Measurements from ENCODE around the gene PIN4. TPM values are rescaled to one million over a fixed set of nuclear protein-coding genes. Genes with fewer than 3 reads are reported as not detected.

The PIN4 gene
- polyA plus RNA-seq, 2 of the 4 experiments (the other 2 are of a cell fraction): 43.4 to 105 TPM

DNA sequence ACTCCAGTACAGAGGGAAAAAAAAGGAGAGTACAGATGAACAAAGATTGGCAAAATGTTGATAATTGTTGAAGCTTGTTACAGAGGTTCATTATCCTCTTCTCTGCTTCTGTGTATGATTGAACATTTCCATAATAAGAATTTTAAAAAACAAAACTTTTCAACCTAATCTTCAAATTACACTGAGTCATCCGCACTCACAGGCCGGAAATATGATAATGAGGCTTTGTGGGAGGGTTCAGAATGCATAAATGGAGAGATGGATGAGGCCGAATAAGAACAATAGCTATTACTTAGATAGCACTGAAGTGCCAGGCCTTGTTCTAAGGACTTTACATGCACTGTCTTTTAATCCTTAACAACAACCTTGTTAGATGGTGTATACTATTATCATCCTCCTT, 61.9 kb downstream of the PIN4 start:
- DNase-seq (ENCODE audit: low read depth in 1 of 2, low spot score in 1 of 2): no peak
- H3K27ac ChIP-seq: no peak overlapping the region
- no peak for FAIRE-seq
- no peak overlapping the region for H3K4me3 ChIP-seq
- ChIA-PET CTCF (interaction anchor here (0.8 to 5.7 kb wide), 5 partner anchors 14 to 296 kb away, joined by 3 to 28 read pairs (median 5); partner anchors contain the start of gene RPS4X), POLR2A (interaction anchor here (1.6 kb wide), 1 partner anchor 34 kb away, joined by 3 read pairs; the partner anchor contains the start of gene RPS4X)
- 78% methylated on average over 3 of the region's 3 CpGs for WGBS (ENCODE audit: missing lambda C conversion rate)
- H3K4me1 ChIP-seq: peaks cover 9% of the 10 kb centered on the region; the same call in 2 of the 3 replicates
- no peak overlapping the region for H3K4me2 ChIP-seq
- H3K9me3 ChIP-seq: no peaks in the 10 kb centered on the region
- no peak for ATAC-seq
- TF ChIP-seq EP300 (IDR thresholded peaks at IDR 0.05): no peak
- no peak for TF ChIP-seq RARB (CRISPR knock-in tag; IDR thresholded peaks at IDR 0.05)

DNA sequence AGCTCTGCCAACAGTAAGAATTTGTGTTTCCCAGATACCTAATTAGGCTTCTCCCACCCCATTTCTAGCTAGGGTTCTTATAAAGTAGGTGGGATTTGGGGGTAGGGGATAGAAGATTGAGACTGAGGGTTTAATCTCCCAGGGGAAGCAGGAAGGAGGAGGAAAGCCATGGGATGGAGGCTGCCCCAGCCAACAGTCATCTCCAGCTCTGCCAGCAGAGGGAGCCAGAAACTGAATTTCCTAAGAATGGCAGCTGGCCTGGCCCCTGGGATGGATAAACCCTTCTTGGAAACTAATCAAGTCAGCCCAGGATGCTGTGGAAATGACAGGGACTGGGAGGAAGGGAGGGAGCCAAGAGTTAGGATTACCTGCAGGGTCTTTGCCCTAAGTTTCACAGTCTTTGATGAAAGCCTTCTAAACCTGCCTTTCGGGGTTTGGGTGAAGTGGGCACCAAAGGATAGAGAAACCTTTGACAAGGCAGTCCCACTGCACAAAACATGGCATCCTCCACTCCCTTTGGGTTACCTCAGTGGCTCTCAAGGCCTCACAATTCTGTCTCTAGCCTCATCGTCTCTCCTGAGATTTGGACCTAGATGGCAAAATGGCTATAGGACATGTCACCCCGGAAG, 64.0 kb downstream of the PIN4 start:
- ChIA-PET POLR2A (interaction anchor here (1.4 kb wide), 1 partner anchor 32 kb away, joined by 7 read pairs; the partner anchor contains the start of gene RPS4X), CTCF (interaction anchor here (0.5 to 5.7 kb wide), 24 partner anchors 9 to 964 kb away, joined by 3 to 28 read pairs (median 3); partner anchors contain the start of gene RPS4X)
- no peak for FAIRE-seq
- no peak overlapping the region for H3K4me3 ChIP-seq
- peak; percentile 80 to 94 for ATAC-seq
- peak; percentile 60 to 74 for DNase-seq (ENCODE audit: low read depth in 1 of 2, low spot score in 1 of 2)
- WGBS (ENCODE audit: missing lambda C conversion rate): 83% methylated on average over 3 of the region's 3 CpGs
- H3K4me1 ChIP-seq: peaks cover 9% of the 10 kb centered on the region; the same call in 2 of the 3 replicates
- H3K27ac ChIP-seq: no peak overlapping the region
- H3K9me3 ChIP-seq: no peaks in the 10 kb centered on the region
- H3K4me2 ChIP-seq: no peak overlapping the region
- TF ChIP-seq RAD21 (conservative IDR thresholded peaks at IDR 0.05 in 1 of 2, IDR thresholded peaks at IDR 0.05 in 1 of 2) (peak; percentile 78 to 80), SMC3 (IDR thresholded peaks at IDR 0.05) (peak; percentile 69), EHMT2 (IDR thresholded peaks at IDR 0.05; ENCODE audit: low read depth) (no peak)
- TF ChIP-seq, protein P1, sequence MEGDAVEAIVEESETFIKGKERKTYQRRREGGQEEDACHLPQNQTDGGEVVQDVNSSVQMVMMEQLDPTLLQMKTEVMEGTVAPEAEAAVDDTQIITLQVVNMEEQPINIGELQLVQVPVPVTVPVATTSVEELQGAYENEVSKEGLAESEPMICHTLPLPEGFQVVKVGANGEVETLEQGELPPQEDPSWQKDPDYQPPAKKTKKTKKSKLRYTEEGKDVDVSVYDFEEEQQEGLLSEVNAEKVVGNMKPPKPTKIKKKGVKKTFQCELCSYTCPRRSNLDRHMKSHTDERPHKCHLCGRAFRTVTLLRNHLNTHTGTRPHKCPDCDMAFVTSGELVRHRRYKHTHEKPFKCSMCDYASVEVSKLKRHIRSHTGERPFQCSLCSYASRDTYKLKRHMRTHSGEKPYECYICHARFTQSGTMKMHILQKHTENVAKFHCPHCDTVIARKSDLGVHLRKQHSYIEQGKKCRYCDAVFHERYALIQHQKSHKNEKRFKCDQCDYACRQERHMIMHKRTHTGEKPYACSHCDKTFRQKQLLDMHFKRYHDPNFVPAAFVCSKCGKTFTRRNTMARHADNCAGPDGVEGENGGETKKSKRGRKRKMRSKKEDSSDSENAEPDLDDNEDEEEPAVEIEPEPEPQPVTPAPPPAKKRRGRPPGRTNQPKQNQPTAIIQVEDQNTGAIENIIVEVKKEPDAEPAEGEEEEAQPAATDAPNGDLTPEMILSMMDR (IDR thresholded peaks at IDR 0.05): peak; percentile 64

DNA sequence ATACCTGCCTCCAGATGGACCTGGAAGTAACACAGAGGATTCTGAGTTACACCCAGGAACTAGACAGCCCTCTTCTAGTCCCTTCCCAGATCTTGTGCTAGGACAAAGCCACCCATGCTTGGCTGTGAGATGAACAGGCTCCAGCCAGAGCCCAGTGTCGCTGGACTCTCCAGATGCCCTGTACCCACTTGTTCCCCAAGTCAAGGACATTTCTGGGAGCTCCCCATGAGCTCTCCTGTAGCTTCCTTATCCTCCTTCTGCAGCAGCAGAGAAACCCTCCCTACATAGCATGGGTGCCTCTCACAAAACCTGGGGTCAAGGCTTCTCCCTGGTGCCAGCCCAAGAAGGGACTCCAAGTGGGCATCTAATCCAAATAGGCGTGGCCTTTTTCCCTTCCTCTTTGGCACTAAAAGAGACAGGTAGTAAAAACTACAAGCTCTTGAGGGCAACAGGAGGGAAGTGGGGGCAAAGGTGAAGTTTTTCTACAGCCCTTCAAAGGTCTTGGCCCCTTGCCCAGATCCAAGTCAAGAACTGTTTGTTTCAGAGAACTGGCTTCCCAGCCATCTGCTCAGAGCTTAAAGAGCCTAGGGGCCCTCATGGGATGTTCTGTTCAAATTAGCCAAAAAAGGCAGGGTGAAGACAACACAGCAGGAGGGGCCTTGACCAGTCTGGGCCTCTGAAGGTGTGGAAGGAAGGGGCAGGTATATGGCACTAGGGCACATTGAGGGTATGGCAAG, 65.8 kb downstream of the PIN4 start:
- CTCF ChIA-PET: interaction anchor here (0.8 to 5.7 kb wide), 7 partner anchors 10 to 54 kb away, joined by 3 to 28 read pairs (median 4); partner anchors contain the start of gene RPS4X
- peaks cover 9% of the 10 kb centered on the region; the same call in 2 of the 3 replicates for H3K4me1 ChIP-seq
- H3K4me3 ChIP-seq: no peak overlapping the region
- no peak for FAIRE-seq
- ATAC-seq: no peak
- DNase-seq (ENCODE audit: low read depth in 1 of 2, low spot score in 1 of 2): no peak
- H3K4me2 ChIP-seq: no peak overlapping the region; the same call in 2 of the 3 replicates
- no peaks in the 10 kb centered on the region for H3K9me3 ChIP-seq
- TF ChIP-seq FOSB (CRISPR knock-in tag; IDR thresholded peaks at IDR 0.05) (no peak), PHF8 (IDR thresholded peaks at IDR 0.05; ENCODE audit: borderline replicate concordance, low read depth) (no peak), RFX5 (IDR thresholded peaks at IDR 0.05) (no peak), CEBPB (IDR thresholded peaks at IDR 0.05) (no peak), CHD2 (IDR thresholded peaks at IDR 0.05; ENCODE audit: low read length, partially characterized antibody) (no peak), EHF (CRISPR knock-in tag; IDR thresholded peaks at IDR 0.05) (no peak), HOXA7 (CRISPR knock-in tag; IDR thresholded peaks at IDR 0.05) (no peak), KDM5A (IDR thresholded peaks at IDR 0.05) (no peak), MYC (IDR thresholded peaks at IDR 0.05; ENCODE audit: borderline replicate concordance, low read length) (no peak), TP53 (CRISPR knock-in tag; IDR thresholded peaks at IDR 0.05) (no peak), ESRRA (IDR thresholded peaks at IDR 0.05; ENCODE audit: borderline replicate concordance, low read length) (no peak), ZFP36 (IDR thresholded peaks at IDR 0.05; ENCODE audit: borderline replicate concordance, partially characterized antibody) (no peak), RARB (CRISPR knock-in tag; IDR thresholded peaks at IDR 0.05) (no peak), ZC3H11A (IDR thresholded peaks at IDR 0.05) (no peak), JUN (IDR thresholded peaks at IDR 0.05) (no peak), JUNB (IDR thresholded peaks at IDR 0.05) (no peak)
- POLR2A ChIA-PET: interaction anchor here (0.6 kb wide), 1 partner anchor 24 kb away, joined by 7 read pairs; no protein-coding TSS in a partner anchor
- 61% methylated on average over 2 of the region's 2 CpGs for WGBS (ENCODE audit: missing lambda C conversion rate)
- peak overlapping the region in 1 of 2 experiments; percentile 21; a peak in 2 of 6 replicates for H3K27ac ChIP-seq

Other genes starting within 250 kb of the PIN4 start
- gene RTL5, start 49.8 kb upstream of the PIN4 start, polyA plus RNA-seq (2011; rRNA removed): 1.2 and 2.2 TPM in 2 replicates
- gene RTL5, start 49.8 kb upstream of the PIN4 start, polyA plus RNA-seq (2017; fragmentation: RNase III; extraction: RNeasy Plus Mini Kit Qiagen cat#74134 plus additional on column Dnase treatment): 2.9 to 3.3 TPM (median 3.2 TPM) in 3 replicates
- gene ERCC6L, start 57.3 kb downstream of the PIN4 start, polyA plus RNA-seq (2011; rRNA removed): 7.6 and 10.4 TPM in 2 replicates
- gene ERCC6L, start 57.3 kb downstream of the PIN4 start, polyA plus RNA-seq (2017; fragmentation: RNase III; extraction: RNeasy Plus Mini Kit Qiagen cat#74134 plus additional on column Dnase treatment): 12.1 to 14.2 TPM (median 13.5 TPM) in 3 replicates
- 1,768 and 2,104 TPM in 2 replicates for gene RPS4X, start 95.5 kb downstream of the PIN4 start, polyA plus RNA-seq (2011; rRNA removed)
- 1,795 to 1,877 TPM (median 1,866 TPM) in 3 replicates for gene RPS4X, start 95.5 kb downstream of the PIN4 start, polyA plus RNA-seq (2017; fragmentation: RNase III; extraction: RNeasy Plus Mini Kit Qiagen cat#74134 plus additional on column Dnase treatment)
- 0.43 and 0.61 TPM in 2 replicates for gene CITED1, start 124.2 kb downstream of the PIN4 start, polyA plus RNA-seq (2011; rRNA removed)
- 0.26 to 0.43 TPM (median 0.30 TPM) in 3 replicates for gene CITED1, start 124.2 kb downstream of the PIN4 start, polyA plus RNA-seq (2017; fragmentation: RNase III; extraction: RNeasy Plus Mini Kit Qiagen cat#74134 plus additional on column Dnase treatment)